Measurements from ENCODE around the gene C12orf42.

The C12orf42 gene

GRCh38 chr12:103495469-103496456 lies at the start of gene C12orf42:
Gene C12orf42 (minus strand): TSS chr12:103495968. CDS start chr12:103478426, 17,542 bp downstream.
- no peak for DNase-seq

- no peak for DNase-seq
Observed at GRCh38 chr12:103542078-103542477, 46.3 kb upstream of the C12orf42 start.

GRCh38 chr12:103540319-103540718 lies 44.6 kb upstream of the C12orf42 start:
- DNase-seq, result no peak

GRCh38 chr12:103538397-103538796 lies 42.6 kb upstream of the C12orf42 start:
- DNase-seq, result no peak

GRCh38 chr12:103530307-103531066 lies 34.7 kb upstream of the C12orf42 start:
- no peak for DNase-seq

- DNase-seq, result no peak
Observed at GRCh38 chr12:103529306-103529705, 33.5 kb upstream of the C12orf42 start.

- no peak for DNase-seq
Observed at GRCh38 chr12:103524238-103524875, 28.6 kb upstream of the C12orf42 start.

- DNase-seq, result no peak
Observed at GRCh38 chr12:103523771-103524170, 28.0 kb upstream of the C12orf42 start.

GRCh38 chr12:103520686-103521215 lies 25.0 kb upstream of the C12orf42 start:
- DNase-seq, result no peak

- no peak for DNase-seq
Observed at GRCh38 chr12:103519632-103520031, 23.9 kb upstream of the C12orf42 start.

- DNase-seq, result no peak
Observed at GRCh38 chr12:103518899-103519298, 23.1 kb upstream of the C12orf42 start.

GRCh38 chr12:103517161-103517560 lies 21.4 kb upstream of the C12orf42 start:
- no peak for DNase-seq

- DNase-seq, result no peak
Observed at GRCh38 chr12:103515341-103515740, 19.6 kb upstream of the C12orf42 start.

- no peak for DNase-seq
Observed at GRCh38 chr12:103513875-103514274, 18.1 kb upstream of the C12orf42 start.

- no peak for DNase-seq
Observed at GRCh38 chr12:103505371-103506236, 9.8 kb upstream of the C12orf42 start.

GRCh38 chr12:103504606-103505005 lies 8.8 kb upstream of the C12orf42 start:
- DNase-seq, result no peak

GRCh38 chr12:103503546-103504480 lies 8.0 kb upstream of the C12orf42 start:
- DNase-seq, result no peak

- DNase-seq, result no peak
Observed at GRCh38 chr12:103501447-103501846, 5.7 kb upstream of the C12orf42 start.

GRCh38 chr12:103499571-103499970 lies 3.8 kb upstream of the C12orf42 start:
- DNase-seq, result no peak

- no peak for DNase-seq
Observed at GRCh38 chr12:103498990-103499389, 3.2 kb upstream of the C12orf42 start.

Measured in SIG-M5 (cell line).